K562 (cell line): ENCODE results near the gene AGAP3. TPM values are rescaled to one million over a fixed set of nuclear protein-coding genes. Genes with fewer than 3 reads are reported as not detected.

Source experiments
- ATAC-seq: fragments of 200-7000 bp; cut with Tn5 transposase; 3 replicates; pipeline ENCODE4 v1.9.1; 2020; ENCODE audit warnings: moderate library complexity
- BruUV-seq: library from RNA; stranded (reverse); fragments of 400-500 nt; replicated peaks from 2 replicates; lab custom pipeline; 2021; lab: Mats Ljungman, UMichigan
- CTCF ChIA-PET: fragments of 300-600 bp; formaldehyde crosslinking; extraction: SDS; loops from one replicate; lab custom pipeline; 2021; ENCODE audit warnings: low intra/inter-chr PET ratio; lab: Yijun Ruan, JAX
- POLR2A ChIA-PET: fragments of 300-600, 350-650 bp; sonication (Branson Sonifier 250); formaldehyde crosslinking; extraction: SDS; loops from one replicate; lab custom pipeline; 2021; ENCODE audit warnings: antibody characterized with exemption, inconsistent platforms; lab: Yijun Ruan, JAX
- DNase-seq, 4 experiments: peaks; one replicate each; pipeline versions ENCODE4 v3.0.0 to v3.0.0-alpha.2; 2011 to 2018; ENCODE audit warnings: low spot score in 3 of 4, mixed read lengths in 3 of 4; ENCODE audit errors: extremely low read depth in 1 of 4
- FAIRE-seq: peaks from 2 replicates; lab custom pipeline; 2011; peaks lifted over from hg19 to GRCh38; lab: Jason Lieb, UNC
- H2AFZ ChIP-seq: 2 replicates; pipeline ENCODE4 v1.6.0; 2011; ENCODE audit warnings: low read depth, low read length, control low read depth, inconsistent platforms
- H3K27ac ChIP-seq: fragments of 200-600 bp; 3 replicates; pipeline ENCODE4 v1.8.0; 2011; ENCODE audit warnings: low read depth, mild to moderate bottlenecking, control low read depth, inconsistent platforms, low read length, moderate library complexity, mixed read lengths; ENCODE audit errors: extremely low read depth
- H3K27me3 ChIP-seq, 2 experiments: fragments of 300-600 bp in 1 of 2; 2 replicates in 1 of 2; 3 replicates in 1 of 2; pipeline versions ENCODE4 v1.6.0 to v1.8.0; 2011; ENCODE audit warnings: inconsistent platforms in 2 of 2, low read length in 2 of 2, mild to moderate bottlenecking in 1 of 2, mixed read lengths in 1 of 2, moderate library complexity in 1 of 2; ENCODE audit not compliant: control insufficient read depth in 2 of 2, insufficient read depth in 2 of 2
- H3K36me3 ChIP-seq: fragments of 300-600 bp; 3 replicates; pipeline ENCODE4 v1.8.0; 2011; ENCODE audit warnings: mild to moderate bottlenecking, low read length, inconsistent platforms; ENCODE audit not compliant: control insufficient read depth, insufficient read depth
- H3K4me1 ChIP-seq, 2 experiments: fragments of 200-600 bp in 1 of 2; replicated peaks in 1 of 2; 2 replicates in 1 of 2; 3 replicates in 1 of 2; pipeline versions ENCODE4 v1.5.1 to v1.8.0; 2011; ENCODE audit warnings: inconsistent platforms in 2 of 2, low read length in 2 of 2, mild to moderate bottlenecking in 1 of 2, mixed read lengths in 1 of 2, moderate library complexity in 1 of 2; ENCODE audit not compliant: control insufficient read depth in 2 of 2, insufficient read depth in 2 of 2
- H3K4me2 ChIP-seq: 2 replicates; pipeline ENCODE4 v1.6.1; 2011; ENCODE audit warnings: low read length, control low read depth, inconsistent platforms, mixed read lengths; ENCODE audit not compliant: insufficient read depth
- H3K4me3 ChIP-seq: fragments of 200-600 bp; sonication (generic), shearing (Covaris generic); 2 replicates; pipeline ENCODE4 v1.5.1; 2016; ENCODE audit warnings: control low read depth, inconsistent platforms
- H3K79me2 ChIP-seq: fragments of 200-600 bp; 3 replicates; pipeline ENCODE4 v1.8.0; 2011; ENCODE audit warnings: low read length, inconsistent platforms; ENCODE audit not compliant: control insufficient read depth, insufficient read depth
- H3K9ac ChIP-seq, 2 experiments: 2 replicates each; pipeline versions ENCODE4 v1.6.0 to v1.6.1; 2011; ENCODE audit warnings: low read depth in 2 of 2, low read length in 2 of 2, control low read depth in 1 of 2, inconsistent platforms in 1 of 2, mild to moderate bottlenecking in 1 of 2, mixed read lengths in 1 of 2; ENCODE audit not compliant: insufficient read depth in 1 of 2
- H3K9me1 ChIP-seq: one replicate; pipeline ENCODE4 v1.6.0; 2011; ENCODE audit warnings: inconsistent platforms, mild to moderate bottlenecking, low read length, moderate library complexity; ENCODE audit not compliant: control insufficient read depth, insufficient read depth
- H3K9me3 ChIP-seq: replicated peaks from 2 replicates; pipeline ENCODE4 v1.5.1; 2011; ENCODE audit warnings: low read depth, low read length, inconsistent platforms; ENCODE audit not compliant: control insufficient read depth, insufficient read depth
- H4K20me1 ChIP-seq: replicated peaks from 2 replicates; pipeline ENCODE4 v1.6.1; 2011; ENCODE audit warnings: low read length, inconsistent platforms, mixed read lengths; ENCODE audit not compliant: control insufficient read depth, insufficient read depth
- ATF1 ChIP-seq, 2 experiments: fragments of 450-650 bp in 1 of 2; IDR thresholded peaks; 2 replicates each; pipeline ENCODE4 v1.6.1; 2016; ENCODE audit warnings: missing compliant biosample characterization in 1 of 2, missing genetic modification characterization in 1 of 2
- BCL6 ChIP-seq: fragments of 250-450 bp; sonication (Bioruptor Pico); IDR thresholded peaks from 2 replicates; pipeline ENCODE4 v1.4.0; 2020
- EGR1 ChIP-seq: fragments of 450-650 bp; conservative IDR thresholded peaks from 2 replicates; pipeline ENCODE4 v1.6.1; 2017; ENCODE audit warnings: mild to moderate bottlenecking
- HDAC3 ChIP-seq: fragments of 450-650 bp; IDR thresholded peaks from 2 replicates; pipeline ENCODE4 v1.6.1; 2018; ENCODE audit warnings: borderline replicate concordance, mild to moderate bottlenecking, moderate library complexity; ENCODE audit not compliant: partially characterized antibody
- POLR2AphosphoS5 ChIP-seq: IDR thresholded peaks from 2 replicates; pipeline ENCODE4 v1.6.1; 2011; ENCODE audit warnings: mild to moderate bottlenecking, low read depth, low read length, moderate library complexity; ENCODE audit not compliant: control insufficient read depth, insufficient read depth
- SMARCC2 ChIP-seq: fragments of 450-650 bp; IDR thresholded peaks from 2 replicates; pipeline ENCODE4 v1.6.1; 2017; ENCODE audit warnings: antibody characterized with exemption, moderate library complexity, mild to moderate bottlenecking, low read depth
- SOX6 ChIP-seq: fragments of 450-650 bp; IDR thresholded peaks from 2 replicates; pipeline ENCODE4 v1.6.1; 2014; ENCODE audit warnings: mild to moderate bottlenecking
- ZBTB40 ChIP-seq, 2 experiments: fragments of 450-650 bp in 1 of 2; sonication (generic) in 1 of 2; formaldehyde crosslinking in 1 of 2; IDR thresholded peaks; 2 replicates each; pipeline versions ENCODE4 v1.7.1 to v1.9.0; 2016 to 2022; ENCODE audit warnings: inconsistent platforms in 1 of 2, mild to moderate bottlenecking in 1 of 2, missing genetic modification reagents in 1 of 2
- ZNF133 ChIP-seq: fragments of 250-450 bp; sonication (Bioruptor Pico); IDR thresholded peaks from 2 replicates; pipeline ENCODE4 v1.4.0; 2020; ENCODE audit warnings: mild to moderate bottlenecking
- ZNF212 ChIP-seq: fragments of 450-650 bp; formaldehyde crosslinking; IDR thresholded peaks from 2 replicates; pipeline ENCODE4 v1.4.0; 2020; ENCODE audit warnings: mild to moderate bottlenecking
- ZNF431 ChIP-seq: sonication (generic); formaldehyde crosslinking; IDR thresholded peaks from 2 replicates; pipeline ENCODE4 v1.8.0; 2022; ENCODE audit warnings: mild to moderate bottlenecking, missing genetic modification reagents
- WGBS: fragments of 100-300 bp; shearing (Covaris generic); methylation state at CpG from one replicate; pipeline ENCODE4 v1.1.6; 2016; ENCODE audit warnings: low coverage, mixed read lengths; ENCODE audit not compliant: insufficient coverage; ENCODE audit errors: missing lambda C conversion rate; 5-methylcytosine and 5-hydroxymethylcytosine counted together
- in situ Hi-C: fragments of 300-500 bp; cut with MboI; formaldehyde crosslinking; loops from 4 replicates; pipeline ENCODE4 v1.15.0; 2018; ENCODE audit warnings: inconsistent platforms, mixed read lengths
- intact Hi-C: fragments of 100-400 bp; cut with micrococcal nuclease; formaldehyde crosslinking; loops from 2 replicates; pipeline ENCODE4 v1.14.2; 2022
- polyA plus RNA-seq, 8 experiments: library from polyadenylated mRNA; depleted of rRNA in 4 of 8; stranded (reverse) in 5 of 8; unstranded in 3 of 8; fragments of >200 nt; fragmentation: Nextera tagmentation in 2 of 8; fragmentation: Illumina TruSeq in 1 of 8; extraction: Ambion mirVana in 2 of 8; extraction: Trizol in 1 of 8; gene quantifications; 2 replicates each; pipeline versions ENCODE4 v1.2.1 to v1.2.3, GENCODE V29; 2011 to 2014; ENCODE audit warnings: inconsistent platforms in 1 of 8, missing spikeins in 1 of 8
- total RNA-seq, 7 experiments: library from RNA; depleted of rRNA in 6 of 7; stranded (reverse); fragments of >200 nt in 6 of 7; fragmentation: Illumina TruSeq in 2 of 7; extraction: Trizol in 2 of 7; gene quantifications; 2 replicates each; pipeline versions ENCODE4 v1.2.1 to v1.2.3, GENCODE V29; 2011 to 2021; ENCODE audit warnings: low replicate concordance in 1 of 7

The AGAP3 gene
- total and polyA plus RNA-seq, 9 of the 15 experiments (the other 6 are each of a cell fraction or from before 2014, with no cell fraction given): 3.4 to 208 (median 62.2) TPM

- FAIRE-seq: peak; percentile 75
- ChIA-PET CTCF (interaction anchor here (0.5 to 2.8 kb wide), 8 partner anchors 22 to 331 kb away, joined by 3 to 33 read pairs (median 4); partner anchors contain the start of gene ABCB8), POLR2A (interaction anchor here (0.7 to 1.7 kb wide), 9 partner anchors 14 to 127 kb away, joined by 3 to 5 read pairs (median 3); partner anchors contain the start of gene FASTK)
- Histone ChIP-seq H4K20me1 (peaks cover 64% of the 10 kb centered on the region), H3K79me2 (peaks cover 92% of the 10 kb centered on the region), H3K36me3 (peaks cover 51% of the 10 kb centered on the region; the same call in 2 of the 3 replicates), H3K9me1 (peaks cover 19% of the 10 kb centered on the region), H3K9me3 (no peaks in the 10 kb centered on the region), H3K4me1 (peaks cover 50 to 69% of the 10 kb centered on the region in 2 experiments), H3K27me3 (no peaks in the 10 kb centered on the region), H3K27ac (peak overlapping the region; percentile 38; the same call in 2 of the 3 replicates), H3K4me3 (no peak overlapping the region), H2AFZ (no peak overlapping the region), H3K4me2 (peak overlapping the region; percentile 1; the same call in 1 of the 2 replicates), H3K9ac (peak overlapping the region in 1 of 2 experiments; percentile 74; a peak in 1 of 4 replicates)
- BruUV-seq: no TSS peak
- in situ Hi-C loops (no loop called here), intact Hi-C loops (loop anchor here (2.0 to 5.0 kb wide), 4 partner anchors 19 to 212 kb away; no protein-coding TSS in a partner anchor)
- WGBS: 37% methylated on average over 15 of the region's 15 CpGs
- DNase-seq: peak; percentile 80 to 90 (median 86)
- peak; percentile 76 for ATAC-seq
- TF ChIP-seq SMARCC2 (no peak), EGR1 (peak; percentile 36; the same call in 1 of the 2 replicates), HDAC3 (no peak), ATF1 (CRISPR knock-in tag; IDR thresholded peaks at IDR 0.05) (no peak), ATF1 (tag; IDR thresholded peaks at IDR 0.05) (peak; percentile 51), ZNF133 (CRISPR knock-in tag) (no peak), POLR2AphosphoS5 (no peak), ZNF212 (CRISPR knock-in tag) (no peak), SOX6 (peak; percentile 59; the same call in 1 of the 2 replicates), ZBTB40 (IDR thresholded peaks at IDR 0.05) (peak; percentile 42; the same call in 1 of the 2 replicates), ZBTB40 (CRISPR knock-in tag; IDR thresholded peaks at IDR 0.05) (no peak), ZNF431 (0 out of 2 replicates have a peak, but pooled peaks have one; percentile 22), BCL6 (CRISPR knock-in tag) (no peak)
Observed at GRCh38 chr7:151109094-151110048, 23.1 kb downstream of the AGAP3 start.
